OCI-LY1 (cell line): ENCODE data around the gene MTPN.

ENCODE experiments used
- H2AFZ ChIP-seq: fragments of 200-600 bp; sonication (generic), shearing (Covaris generic); 2 replicates; pipeline ENCODE4 v1.6.0; 2014; ENCODE audit warnings: antibody characterized with exemption, mild to moderate bottlenecking, low read length
- H3F3A ChIP-seq: fragments of 200-600 bp; sonication (generic), shearing (Covaris generic); 2 replicates; pipeline ENCODE4 v1.6.0; 2014; ENCODE audit warnings: mild to moderate bottlenecking, antibody characterized with exemption, low read length, moderate library complexity; ENCODE audit not compliant: insufficient read depth
- H3K27ac ChIP-seq: fragments of 200-600 bp; sonication (generic); 2 replicates; pipeline ENCODE4 v1.5.1; 2014; ENCODE audit warnings: low read length, mixed run types, mild to moderate bottlenecking, low read depth; ENCODE audit not compliant: poor library complexity, severe bottlenecking
- H3K27me3 ChIP-seq: fragments of 200-600 bp; sonication (generic); 2 replicates; pipeline ENCODE4 v1.6.0; 2014; ENCODE audit warnings: antibody characterized with exemption, mild to moderate bottlenecking, low read length, moderate library complexity; ENCODE audit not compliant: insufficient read depth
- H3K36me3 ChIP-seq: fragments of 200-600 bp; sonication (generic); 2 replicates; pipeline ENCODE4 v1.6.1; 2014; ENCODE audit warnings: mild to moderate bottlenecking, antibody characterized with exemption, low read length, moderate library complexity, mixed read lengths; ENCODE audit not compliant: insufficient read depth
- H3K4me1 ChIP-seq: fragments of 200-600 bp; sonication (generic); 2 replicates; pipeline ENCODE4 v1.5.1; 2014; ENCODE audit warnings: mild to moderate bottlenecking, low read length, moderate library complexity; ENCODE audit not compliant: insufficient read depth, severe bottlenecking
- H3K4me2 ChIP-seq: fragments of 200-600 bp; sonication (generic), shearing (Covaris generic); 2 replicates; pipeline ENCODE4 v1.6.1; 2014; ENCODE audit warnings: low read length
- H3K4me3 ChIP-seq: fragments of 200-600 bp; sonication (generic); 2 replicates; pipeline ENCODE4 v1.5.1; 2014; ENCODE audit warnings: low read length, low read depth, mild to moderate bottlenecking, mixed read lengths; ENCODE audit not compliant: poor library complexity, severe bottlenecking
- H3K79me2 ChIP-seq: fragments of 200-600 bp; shearing (Covaris generic); 2 replicates; pipeline ENCODE4 v1.6.1; 2016; ENCODE audit warnings: mixed run types, low read length, mixed read lengths; ENCODE audit not compliant: insufficient read depth
- H3K9ac ChIP-seq: fragments of 200-600 bp; sonication (generic), shearing (Covaris generic); 2 replicates; pipeline ENCODE4 v1.6.1; 2014; ENCODE audit warnings: mild to moderate bottlenecking, low read length, mixed read lengths
- H3K9me2 ChIP-seq: fragments of 200-600 bp; sonication (generic), shearing (Covaris generic); 2 replicates; pipeline ENCODE4 v1.6.1; 2014; ENCODE audit warnings: low read depth, mild to moderate bottlenecking, low read length, mixed read lengths
- H3K9me3 ChIP-seq: fragments of 200-600 bp; shearing (Covaris generic); 2 replicates; pipeline ENCODE4 v1.6.1; 2014; ENCODE audit warnings: low read length, mixed read lengths
- H4K20me1 ChIP-seq: fragments of 200-600 bp; sonication (generic), shearing (Covaris generic); 2 replicates; pipeline ENCODE4 v1.6.0; 2016; ENCODE audit warnings: mild to moderate bottlenecking, low read length; ENCODE audit not compliant: insufficient read depth
- EZH2 ChIP-seq: fragments of 200-600 bp; sonication (generic), shearing (Covaris generic); IDR thresholded peaks from 2 replicates; pipeline ENCODE4 v1.8.0; 2017; ENCODE audit warnings: borderline replicate concordance, mixed run types, mild to moderate bottlenecking, antibody characterized with exemption, low read length, moderate library complexity, mixed read lengths
- TF ChIP-seq, protein P1 (sequence below): fragments of 200-600 bp; sonication (generic), shearing (Covaris generic); IDR thresholded peaks from 2 replicates; pipeline ENCODE4 v1.5.1; 2017; ENCODE audit warnings: mild to moderate bottlenecking, antibody characterized with exemption, low read length, moderate library complexity, mixed read lengths

The MTPN gene

DNA sequence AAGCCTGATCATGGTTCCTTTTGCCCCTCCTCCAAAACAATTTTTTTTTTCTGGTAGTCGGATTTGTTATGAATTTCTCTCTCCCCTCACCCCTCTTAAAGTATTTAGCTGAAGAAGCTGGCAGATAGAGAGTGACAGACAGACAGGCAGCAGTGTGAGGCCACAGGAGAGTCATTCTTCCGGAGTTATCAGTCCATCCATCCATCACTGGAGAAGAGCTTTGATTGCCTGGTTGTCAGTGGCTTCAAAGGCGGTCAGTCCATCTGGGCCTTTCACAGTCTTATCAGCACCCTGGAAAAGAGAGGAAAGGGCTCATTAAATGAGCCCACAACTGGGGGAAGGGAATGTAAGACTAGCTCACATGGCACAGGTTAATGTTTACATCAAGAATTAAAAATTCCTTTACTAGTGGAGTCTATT is 47.4 kb downstream of the MTPN start:
- Histone ChIP-seq H3K9ac (no peak overlapping the region), H3K27me3 (no peaks in the 10 kb centered on the region), H3K9me2 (no peaks in the 10 kb centered on the region), H3F3A (no peaks in the 10 kb centered on the region), H3K27ac (no peak overlapping the region), H3K4me1 (no peaks in the 10 kb centered on the region), H3K4me2 (no peak overlapping the region), H3K36me3 (peaks cover 34% of the 10 kb centered on the region), H2AFZ (no peak overlapping the region), H3K4me3 (no peak overlapping the region), H3K79me2 (peaks cover 3% of the 10 kb centered on the region), H4K20me1 (no peaks in the 10 kb centered on the region), H3K9me3 (no peaks in the 10 kb centered on the region)
- TF ChIP-seq, protein P1, sequence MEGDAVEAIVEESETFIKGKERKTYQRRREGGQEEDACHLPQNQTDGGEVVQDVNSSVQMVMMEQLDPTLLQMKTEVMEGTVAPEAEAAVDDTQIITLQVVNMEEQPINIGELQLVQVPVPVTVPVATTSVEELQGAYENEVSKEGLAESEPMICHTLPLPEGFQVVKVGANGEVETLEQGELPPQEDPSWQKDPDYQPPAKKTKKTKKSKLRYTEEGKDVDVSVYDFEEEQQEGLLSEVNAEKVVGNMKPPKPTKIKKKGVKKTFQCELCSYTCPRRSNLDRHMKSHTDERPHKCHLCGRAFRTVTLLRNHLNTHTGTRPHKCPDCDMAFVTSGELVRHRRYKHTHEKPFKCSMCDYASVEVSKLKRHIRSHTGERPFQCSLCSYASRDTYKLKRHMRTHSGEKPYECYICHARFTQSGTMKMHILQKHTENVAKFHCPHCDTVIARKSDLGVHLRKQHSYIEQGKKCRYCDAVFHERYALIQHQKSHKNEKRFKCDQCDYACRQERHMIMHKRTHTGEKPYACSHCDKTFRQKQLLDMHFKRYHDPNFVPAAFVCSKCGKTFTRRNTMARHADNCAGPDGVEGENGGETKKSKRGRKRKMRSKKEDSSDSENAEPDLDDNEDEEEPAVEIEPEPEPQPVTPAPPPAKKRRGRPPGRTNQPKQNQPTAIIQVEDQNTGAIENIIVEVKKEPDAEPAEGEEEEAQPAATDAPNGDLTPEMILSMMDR: no peak
- no peak for TF ChIP-seq EZH2

DNA sequence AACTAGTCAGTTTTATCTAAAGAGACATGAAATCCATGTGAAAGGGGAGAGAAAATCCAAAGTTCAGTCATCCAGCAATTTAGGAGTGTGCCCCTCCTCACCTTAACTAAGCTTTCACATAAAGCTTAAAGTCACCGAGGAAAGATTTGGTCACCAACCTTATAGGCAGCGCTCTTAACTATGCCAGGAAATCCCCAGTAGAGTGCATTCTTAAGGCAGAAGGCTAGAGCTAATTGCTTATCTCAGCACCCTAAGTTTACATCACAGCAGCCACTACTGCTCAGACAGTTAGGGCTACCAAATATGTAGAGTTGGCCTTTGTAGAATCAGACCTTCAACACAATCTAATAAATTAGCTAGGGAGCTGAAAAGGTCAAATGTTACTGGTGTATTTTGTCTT is 47.9 kb downstream of the MTPN start:
- Histone ChIP-seq H3K36me3 (peaks cover 34% of the 10 kb centered on the region), H3K9ac (no peak overlapping the region), H3K9me2 (no peaks in the 10 kb centered on the region), H3K27ac (no peak overlapping the region), H3K9me3 (no peaks in the 10 kb centered on the region), H3K4me1 (no peaks in the 10 kb centered on the region), H3K4me3 (no peak overlapping the region), H4K20me1 (no peaks in the 10 kb centered on the region), H3K27me3 (no peaks in the 10 kb centered on the region), H2AFZ (no peak overlapping the region), H3F3A (no peaks in the 10 kb centered on the region), H3K4me2 (no peak overlapping the region), H3K79me2 (peaks cover 3% of the 10 kb centered on the region)
- no peak for TF ChIP-seq EZH2
- TF ChIP-seq, protein P1: no peak

DNA sequence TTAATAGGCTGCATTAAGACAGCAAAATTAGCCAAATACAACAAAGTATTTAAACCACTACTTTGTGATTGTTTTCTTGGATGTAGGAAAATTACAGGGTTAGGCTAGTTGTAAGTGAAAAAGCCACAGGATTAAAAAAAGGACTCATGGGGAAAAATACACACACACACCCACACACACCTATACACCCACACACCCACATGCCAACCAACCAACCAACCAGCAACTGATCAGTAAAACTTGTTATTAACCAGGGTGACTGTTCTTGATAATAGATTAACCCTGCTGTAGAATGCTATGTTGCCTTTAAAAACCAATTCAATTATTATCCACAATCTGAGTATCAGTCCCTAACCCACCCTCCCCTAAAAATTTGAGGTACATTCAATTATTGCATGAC is 49.0 kb downstream of the MTPN start:
- Histone ChIP-seq H3K4me2 (no peak overlapping the region), H3K79me2 (peaks cover 3% of the 10 kb centered on the region; the same call in 1 of the 2 replicates), H3K9ac (no peak overlapping the region), H2AFZ (no peak overlapping the region), H3K9me3 (no peaks in the 10 kb centered on the region), H3K27ac (no peak overlapping the region), H3K4me3 (no peak overlapping the region), H3K9me2 (no peaks in the 10 kb centered on the region), H3K27me3 (no peaks in the 10 kb centered on the region), H4K20me1 (no peaks in the 10 kb centered on the region), H3K4me1 (no peaks in the 10 kb centered on the region), H3K36me3 (peaks cover 34% of the 10 kb centered on the region), H3F3A (no peaks in the 10 kb centered on the region)
- no peak for TF ChIP-seq EZH2
- TF ChIP-seq, protein P1: no peak
